ENCODE data around the gene KSR1.

Gene KSR1

GRCh38 chr17:27475070-27475673 is 18.9 kb downstream of the KSR1 start:
- FAIRE-seq: no peak

- FAIRE-seq: no peak
Measured at GRCh38 chr17:27475981-27476895, 20.0 kb downstream of the KSR1 start.

GRCh38 chr17:27477050-27477888 is 21.0 kb downstream of the KSR1 start:
- FAIRE-seq: no peak

GRCh38 chr17:27477971-27478684 is 21.9 kb downstream of the KSR1 start:
- FAIRE-seq: no peak

- no peak for FAIRE-seq
Measured at GRCh38 chr17:27478901-27479538, 22.8 kb downstream of the KSR1 start.

GRCh38 chr17:27479838-27480237 is 23.6 kb downstream of the KSR1 start:
- FAIRE-seq: no peak

GRCh38 chr17:27480699-27481098 is 24.5 kb downstream of the KSR1 start:
- FAIRE-seq: no peak

GRCh38 chr17:27481327-27481726 is 25.1 kb downstream of the KSR1 start:
- FAIRE-seq: no peak

- no peak for FAIRE-seq
Measured at GRCh38 chr17:27485125-27485524, 28.9 kb downstream of the KSR1 start.

- FAIRE-seq: no peak
Measured at GRCh38 chr17:27485716-27486495, 29.7 kb downstream of the KSR1 start.

GRCh38 chr17:27486741-27487140 is 30.5 kb downstream of the KSR1 start:
- no peak for FAIRE-seq

- no peak for FAIRE-seq
Measured at GRCh38 chr17:27488231-27488630, 32.0 kb downstream of the KSR1 start.

GRCh38 chr17:27489045-27489715 is 32.9 kb downstream of the KSR1 start:
- FAIRE-seq: no peak

- no peak for FAIRE-seq
Measured at GRCh38 chr17:27490391-27490790, 34.1 kb downstream of the KSR1 start.

- FAIRE-seq: no peak
Measured at GRCh38 chr17:27491713-27492190, 35.5 kb downstream of the KSR1 start.

- no peak for FAIRE-seq
Measured at GRCh38 chr17:27492470-27492869, 36.2 kb downstream of the KSR1 start.

GRCh38 chr17:27493088-27493487 is 36.8 kb downstream of the KSR1 start:
- FAIRE-seq: no peak

- peak; percentile 82 for FAIRE-seq
Measured at GRCh38 chr17:27494192-27495091, 38.2 kb downstream of the KSR1 start.

- no peak for FAIRE-seq
Measured at GRCh38 chr17:27495460-27495859, 39.2 kb downstream of the KSR1 start.

- no peak for FAIRE-seq
Measured at GRCh38 chr17:27496005-27496404, 39.8 kb downstream of the KSR1 start.

All from islet of Langerhans (tissue), 1 donor.